Measurements from ENCODE around the gene MORN5. TPM values are rescaled to one million over a fixed set of nuclear protein-coding genes. Genes with fewer than 3 reads are reported as not detected.

MORN5 gene
- total and polyA plus RNA-seq, 2 experiments from 2014 or later = not detected

GRCh38 chr9:122179054-122179689 lies 19.5 kb downstream of the MORN5 start:
- no peak overlapping the region for H3K4me3 ChIP-seq
- no peak overlapping the region for H3K27ac Mint-ChIP-seq
- no peaks in the 10 kb centered on the region for H3K27me3 ChIP-seq (ENCODE audit: insufficient read depth)
- no peaks in the 10 kb centered on the region for H3K9me2 ChIP-seq (ENCODE audit: insufficient read depth)
- TF ChIP-seq JUNB (IDR thresholded peaks at IDR 0.05; ENCODE audit: unreplicated experiment) = no peak
- TF ChIP-seq ZNF114 (CRISPR knock-in tag; IDR thresholded peaks at IDR 0.05) = no peak
- TF ChIP-seq POLR2AphosphoS5 (IDR thresholded peaks at IDR 0.05; ENCODE audit: low read depth) = no peak
- no peak for TF ChIP-seq EZH2 (IDR thresholded peaks at IDR 0.05; ENCODE audit: low read depth, unreplicated experiment)
- no peak for TF ChIP-seq REST (IDR thresholded peaks at IDR 0.05; ENCODE audit: unreplicated experiment)
- TF ChIP-seq CREB1 (CRISPR knock-in tag; IDR thresholded peaks at IDR 0.05; ENCODE audit: low read depth) = no peak
- no peak for TF ChIP-seq ETS1 (IDR thresholded peaks at IDR 0.05)
- TF ChIP-seq ZNF462 (CRISPR knock-in tag; IDR thresholded peaks at IDR 0.05) = no peak
- no peak for TF ChIP-seq ZNF331 (CRISPR knock-in tag; IDR thresholded peaks at IDR 0.05; ENCODE audit: low read depth)
- TF ChIP-seq EZH2phosphoT487 (IDR thresholded peaks at IDR 0.05; ENCODE audit: unreplicated experiment) = no peak
- no peak for TF ChIP-seq NANOG (IDR thresholded peaks at IDR 0.05; ENCODE audit: borderline replicate concordance)
- TF ChIP-seq CTCF (conservative IDR thresholded peaks at IDR 0.05; ENCODE audit: low read depth in 2 of 2) = no peak
- TF ChIP-seq STAT1 (IDR thresholded peaks at IDR 0.05; ENCODE audit: unreplicated experiment) = no peak
- no peak overlapping the region for H3K27ac ChIP-seq (ENCODE audit: low read depth)
- H3K27me3 Mint-ChIP-seq (ENCODE audit: insufficient read depth, low read depth, poor library complexity) = peaks cover 2% of the 10 kb centered on the region
- H3K79me2 ChIP-seq (replicated peaks; ENCODE audit: insufficient read depth) = no peaks in the 10 kb centered on the region
- no peaks in the 10 kb centered on the region for H4K20me1 ChIP-seq (replicated peaks; ENCODE audit: insufficient read depth)
- DNase-seq (ENCODE audit: low spot score) (no peak), ATAC-seq (no peak)
- H3K4me3 Mint-ChIP-seq = no peak overlapping the region
- H3K36me3 Mint-ChIP-seq (ENCODE audit: low read depth) = no peaks in the 10 kb centered on the region
- H3K4me1 Mint-ChIP-seq = peaks cover 2% of the 10 kb centered on the region; the same call in 1 of the 3 replicates
- H3K9me3 Mint-ChIP-seq = no peaks in the 10 kb centered on the region
- no peaks in the 10 kb centered on the region for H3K36me3 ChIP-seq (ENCODE audit: insufficient read depth)
- H3K4me2 ChIP-seq = no peak overlapping the region
- H2AFZ ChIP-seq = no peak overlapping the region
- H3K4me1 ChIP-seq (ENCODE audit: insufficient read depth) = no peaks in the 10 kb centered on the region
- H3F3A ChIP-seq (replicated peaks; ENCODE audit: low read depth) = no peaks in the 10 kb centered on the region
